Measurements from ENCODE around the gene TMEM163.
"Not testable (repeated sequence)": the region's sequence is repeated elsewhere in the genome, so short reads cannot be mapped to it uniquely, and the experiment has no call there.

Gene TMEM163

DNA sequence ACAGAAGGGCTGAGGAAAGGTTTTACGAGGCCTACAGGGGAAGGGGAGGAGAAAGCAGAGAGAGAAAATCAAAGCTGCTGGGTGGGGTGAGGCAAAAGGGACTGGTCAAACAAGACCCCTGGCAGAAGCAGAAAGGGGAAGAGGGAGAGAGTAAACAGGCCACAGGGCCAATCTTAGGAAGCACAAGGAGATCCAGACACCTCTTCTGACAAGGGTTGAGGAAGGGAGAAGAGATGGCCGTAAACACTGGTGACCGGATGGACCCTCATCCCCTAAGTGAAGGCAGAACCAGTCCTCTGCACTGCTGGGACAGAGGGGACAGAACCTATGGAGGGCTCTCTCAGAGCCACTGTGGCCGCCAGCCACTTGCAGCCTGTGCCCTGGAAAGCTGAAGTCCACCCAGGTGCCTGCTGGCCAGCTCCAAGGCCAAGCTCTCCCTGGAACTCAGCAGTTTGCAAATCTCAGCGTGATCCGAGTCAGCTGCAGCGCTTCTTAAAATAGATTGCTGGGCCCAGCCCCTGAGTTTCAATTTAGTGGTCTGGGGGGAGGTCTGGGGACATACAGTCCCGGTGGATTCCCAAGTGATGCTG lies 108.8 kb downstream of the TMEM163 start:
- DNase-seq, result no peak

DNA sequence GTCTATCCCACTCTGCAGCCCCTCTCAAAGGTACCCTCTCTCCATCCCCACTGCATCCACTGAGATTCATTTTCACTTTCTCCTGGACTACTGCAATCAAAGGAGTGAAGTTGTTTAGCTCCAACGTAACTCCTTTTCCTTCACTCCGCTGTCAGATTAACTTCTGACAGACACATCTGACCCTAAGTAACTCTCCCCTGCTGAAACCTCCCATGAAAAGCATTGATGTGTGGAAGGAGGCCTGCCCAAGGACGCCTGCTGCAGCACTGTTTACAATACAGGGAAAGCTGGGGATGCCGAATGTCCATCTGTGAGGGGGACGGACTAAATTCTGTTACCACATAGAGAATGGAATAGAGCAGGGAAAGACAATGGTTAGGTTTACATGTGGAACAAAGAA lies 114.8 kb downstream of the TMEM163 start:
- no peak for DNase-seq

DNA sequence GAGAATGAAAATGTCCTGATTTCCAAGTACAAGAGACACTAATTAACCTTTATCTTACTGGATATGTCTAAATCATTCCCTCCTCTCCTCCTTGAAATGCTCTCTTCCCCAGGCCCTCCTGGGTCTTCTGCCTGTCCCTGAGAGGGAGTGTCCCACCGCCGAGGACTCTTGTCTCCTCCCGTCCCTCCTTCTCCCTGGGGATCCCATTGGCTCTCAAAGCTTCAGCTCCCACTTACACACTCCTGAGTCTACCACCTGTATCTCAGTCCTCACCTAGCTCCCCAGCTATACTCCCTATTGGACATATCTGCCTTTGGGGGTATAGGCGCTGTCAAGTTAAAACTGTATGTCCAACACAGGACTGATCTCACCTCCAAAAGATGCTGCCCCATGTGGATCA lies 116.1 kb downstream of the TMEM163 start:
- DNase-seq, result no peak

DNA sequence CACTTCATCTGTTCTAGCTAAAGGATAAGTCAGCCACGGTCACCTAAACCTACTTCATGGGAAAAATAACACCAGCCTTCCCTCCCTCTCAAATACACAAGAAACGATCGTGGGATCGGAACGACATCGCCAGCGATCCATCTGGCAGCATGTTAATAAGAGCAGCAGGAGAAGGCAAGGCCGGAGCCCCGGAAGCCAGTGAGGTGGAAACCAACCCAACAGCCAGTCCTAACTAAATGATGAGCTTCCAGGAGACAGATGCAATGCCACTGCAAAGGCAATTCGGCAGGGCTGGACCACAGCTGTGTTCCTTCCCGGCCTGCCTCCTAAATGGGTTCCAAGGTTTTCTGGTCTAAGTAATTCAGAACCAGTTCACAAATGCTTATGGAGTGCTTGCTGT lies 117.5 kb downstream of the TMEM163 start:
- no peak for DNase-seq

DNA sequence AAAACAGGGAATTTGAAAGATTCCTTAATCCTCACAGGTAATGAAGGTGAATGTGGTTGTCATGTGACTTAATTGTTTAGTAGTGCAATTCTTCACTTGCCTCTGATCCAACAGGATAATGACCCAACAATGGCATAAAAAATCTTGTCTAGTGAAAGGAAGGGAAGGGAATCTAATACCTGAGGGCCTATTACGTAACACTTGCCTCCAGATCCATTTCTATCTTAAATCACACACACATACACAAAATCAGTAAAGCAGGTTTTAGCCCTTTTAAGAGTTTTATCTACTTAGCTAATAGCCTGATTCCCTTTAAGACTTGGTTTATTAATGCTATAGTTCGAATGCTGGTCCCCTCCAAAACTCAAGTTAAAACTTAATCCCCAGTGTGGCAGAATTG lies 118.6 kb downstream of the TMEM163 start:
- DNase-seq, result no peak

DNA sequence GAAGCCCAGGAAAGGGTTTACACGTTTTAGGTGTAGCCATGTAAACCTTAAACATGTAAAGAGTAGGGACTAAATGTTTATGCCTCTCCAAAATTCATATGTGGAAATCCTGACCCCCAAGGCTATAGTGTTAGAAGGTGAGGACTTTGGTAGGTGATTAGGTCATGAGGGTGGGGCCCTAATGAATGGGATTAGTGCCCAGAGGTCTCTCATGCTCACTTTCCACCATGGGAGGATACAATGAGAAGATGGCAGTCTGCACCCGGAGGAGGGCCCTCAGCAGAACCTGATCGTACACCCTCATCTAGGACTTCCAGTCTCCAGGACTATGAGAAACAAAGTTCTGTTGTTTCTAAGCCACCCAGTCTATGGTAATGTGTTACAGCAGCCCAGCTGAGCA lies 119.6 kb downstream of the TMEM163 start:
- DNase-seq, result no peak

DNA sequence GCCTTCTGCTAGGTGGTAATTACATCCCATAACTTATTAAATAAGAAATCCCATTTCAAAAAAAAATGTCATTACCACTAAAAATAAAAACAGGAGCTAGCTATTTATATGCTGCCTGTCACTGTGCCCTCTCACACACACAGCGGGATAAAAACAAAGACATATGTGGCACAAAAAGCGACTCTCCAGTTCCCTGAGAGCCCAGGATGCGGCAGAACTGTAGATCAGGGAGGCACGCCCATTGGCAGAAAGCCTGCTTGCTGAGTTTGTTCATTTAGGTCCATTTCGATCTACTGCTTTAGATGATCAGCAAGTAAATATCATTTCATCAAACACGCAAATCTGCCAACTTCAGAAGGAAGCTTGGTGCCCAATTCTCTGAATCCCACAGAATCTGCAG lies 124.4 kb downstream of the TMEM163 start:
- DNase-seq, result no peak

DNA sequence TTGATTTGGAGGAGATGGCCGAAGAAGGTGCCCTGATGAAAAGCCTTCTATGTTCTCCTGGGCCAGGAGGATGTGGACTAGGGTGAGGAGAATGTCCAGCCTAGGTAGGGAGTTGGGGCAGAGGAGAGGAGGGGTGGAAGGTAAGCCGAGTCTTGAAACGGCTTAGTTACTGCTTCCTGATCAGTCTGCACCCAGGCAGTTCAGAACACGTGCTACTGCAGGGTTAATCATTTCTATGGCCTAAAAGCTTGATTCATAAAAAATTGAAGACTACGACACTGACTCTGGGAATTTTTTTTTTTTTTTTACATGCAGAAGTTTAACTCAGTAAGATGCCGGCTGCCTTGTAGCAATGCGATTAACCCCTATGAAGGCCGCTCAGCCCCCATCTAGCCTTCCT lies 125.3 kb downstream of the TMEM163 start:
- no peak for DNase-seq

DNA sequence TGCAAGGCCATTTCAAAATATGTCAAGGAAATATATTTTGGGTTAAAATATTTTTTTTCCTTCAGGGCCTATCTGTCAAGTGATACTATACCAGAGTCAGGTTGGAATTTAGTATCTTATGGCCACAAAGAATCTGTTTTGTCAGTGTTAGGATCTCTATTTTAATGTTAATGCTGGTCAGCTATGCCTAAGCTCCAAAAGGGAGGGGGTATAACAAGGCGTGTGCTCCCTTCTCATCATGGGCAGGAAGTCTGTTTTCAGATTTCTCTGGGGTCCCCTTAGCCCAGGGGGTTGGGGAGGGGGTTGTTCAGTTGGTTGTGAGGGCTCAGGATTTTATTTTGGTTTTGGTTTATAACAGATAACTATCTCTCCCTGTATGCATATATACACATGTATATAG lies 126.4 kb downstream of the TMEM163 start:
- DNase-seq, result no peak

DNA sequence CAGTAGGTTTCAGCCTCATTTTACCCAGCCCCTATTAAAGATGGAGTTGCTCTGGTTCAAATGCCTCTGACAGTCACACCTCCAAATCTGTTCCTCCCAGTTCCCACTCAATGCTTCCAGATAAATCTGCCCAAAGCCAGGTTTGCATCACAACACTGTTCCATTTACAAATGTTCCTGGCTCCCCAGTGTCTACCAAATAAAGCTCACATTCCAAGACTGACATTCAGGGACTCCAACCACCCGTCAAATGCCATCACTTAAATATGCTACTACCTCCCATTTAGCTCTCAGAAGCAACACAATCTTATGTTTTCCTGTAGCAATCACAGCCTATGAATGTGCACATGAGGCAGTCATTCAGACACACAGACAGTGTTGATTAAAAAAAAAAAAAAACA lies 127.3 kb downstream of the TMEM163 start:
- DNase-seq, result no peak

DNA sequence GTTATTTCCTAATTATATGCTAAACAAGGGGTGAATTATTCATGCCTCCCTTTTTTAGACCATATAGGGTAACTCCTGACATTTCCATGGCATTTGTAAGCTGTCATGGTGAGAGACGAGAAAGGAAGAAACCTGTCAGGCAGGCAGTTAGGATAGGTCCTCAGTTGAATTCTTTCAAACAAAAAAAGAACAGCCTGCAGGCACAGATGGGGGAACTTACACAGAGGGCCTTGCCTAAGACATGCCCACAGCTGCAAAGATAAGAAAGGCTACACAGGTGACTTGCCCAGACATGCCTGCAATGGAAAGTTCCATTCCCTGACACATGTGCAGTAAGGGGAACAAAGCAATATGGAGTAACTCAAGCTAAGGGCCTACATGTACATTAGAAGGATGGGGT lies 128.1 kb downstream of the TMEM163 start:
- DNase-seq, result no peak

DNA sequence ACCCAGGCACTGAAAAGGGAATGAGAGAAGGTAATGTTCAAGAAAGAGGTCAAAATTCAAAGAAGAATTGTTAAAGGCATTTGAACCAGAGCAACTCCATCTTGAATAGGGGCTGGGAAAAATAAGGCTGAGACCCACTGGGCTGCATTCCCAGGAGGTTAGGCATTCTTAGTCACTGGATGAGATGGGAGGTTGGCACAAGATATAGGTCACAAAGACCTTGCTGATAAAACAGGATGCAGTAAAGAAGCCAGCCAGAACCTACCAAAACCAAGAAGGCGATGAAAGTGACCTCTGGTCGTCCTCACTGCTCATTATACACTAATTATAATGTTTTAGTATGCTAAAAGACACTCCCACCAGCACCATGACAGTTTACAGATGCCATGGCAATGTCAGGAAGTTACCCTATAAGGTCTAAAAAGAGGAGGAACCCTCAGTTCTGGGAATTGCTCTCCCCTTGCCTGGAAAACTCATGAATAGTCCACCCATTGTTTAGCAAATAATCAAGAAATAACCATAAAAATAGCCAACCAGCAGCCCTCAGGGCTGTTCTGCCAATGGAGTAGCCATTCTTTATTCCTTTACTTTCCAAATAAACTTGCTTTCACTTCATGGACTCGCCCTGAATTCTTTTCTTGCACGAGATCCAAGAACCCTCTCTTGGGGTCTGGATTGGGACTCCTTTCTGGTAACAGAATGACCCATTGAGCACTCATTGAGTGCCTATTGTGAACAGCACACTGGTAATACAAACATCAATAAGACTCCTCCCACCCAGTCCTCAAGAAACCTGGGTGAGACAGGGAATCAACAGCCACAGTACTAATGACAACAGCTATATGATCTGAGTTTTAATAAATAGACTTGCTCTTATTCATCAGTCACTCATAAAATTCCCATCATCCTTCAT lies 129.4 kb downstream of the TMEM163 start:
- DNase-seq, result not testable (repeated sequence)

DNA sequence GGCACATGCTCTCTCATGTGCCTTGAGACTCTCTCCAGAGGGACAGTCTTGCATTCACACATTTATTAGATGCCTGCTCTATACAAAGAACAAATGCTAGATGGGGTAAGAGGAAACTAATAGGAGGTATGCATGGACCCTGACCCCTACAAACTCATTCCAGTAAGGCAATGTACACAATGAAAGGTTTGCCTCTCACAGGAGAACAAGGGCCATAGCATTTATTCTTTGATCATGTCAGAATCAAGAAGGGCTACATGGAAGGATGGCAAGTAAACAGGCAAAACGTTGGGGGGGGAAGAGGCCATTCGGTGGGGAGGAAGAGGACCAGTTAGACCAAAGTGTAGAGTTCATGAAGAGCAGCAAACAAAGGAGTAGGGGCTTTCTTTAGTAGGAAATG lies 130.2 kb downstream of the TMEM163 start:
- DNase-seq, result no peak

DNA sequence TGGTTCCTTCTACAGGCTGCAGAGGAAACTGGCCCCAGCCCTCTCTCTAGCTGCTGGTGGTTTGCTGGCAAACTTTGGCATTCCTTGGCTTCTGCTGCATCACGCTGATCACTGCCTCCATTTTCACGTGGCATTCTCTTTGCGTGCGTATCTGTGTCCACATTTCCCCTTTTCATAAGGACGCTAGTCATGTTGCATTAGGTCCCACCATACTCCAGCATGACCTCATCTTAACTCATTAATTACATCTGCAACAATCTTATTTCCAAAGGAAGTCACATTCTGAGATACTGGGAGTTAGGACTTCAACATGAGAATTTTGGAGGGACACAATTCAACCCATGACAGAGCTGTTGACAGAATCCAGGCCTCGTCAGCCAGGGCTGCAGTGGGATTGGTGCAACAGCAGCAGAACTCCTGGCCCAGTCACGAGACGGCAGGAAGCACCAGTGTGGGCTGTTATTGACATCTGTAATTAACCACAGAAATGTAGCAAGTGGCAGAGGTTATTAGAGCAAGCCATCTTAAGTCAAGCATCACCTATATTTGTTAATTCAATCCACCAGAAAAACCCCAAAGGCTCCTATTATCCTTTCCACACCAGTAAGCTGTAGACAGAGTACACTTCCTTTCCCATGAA lies 132.4 kb downstream of the TMEM163 start:
- no peak for DNase-seq

DNA sequence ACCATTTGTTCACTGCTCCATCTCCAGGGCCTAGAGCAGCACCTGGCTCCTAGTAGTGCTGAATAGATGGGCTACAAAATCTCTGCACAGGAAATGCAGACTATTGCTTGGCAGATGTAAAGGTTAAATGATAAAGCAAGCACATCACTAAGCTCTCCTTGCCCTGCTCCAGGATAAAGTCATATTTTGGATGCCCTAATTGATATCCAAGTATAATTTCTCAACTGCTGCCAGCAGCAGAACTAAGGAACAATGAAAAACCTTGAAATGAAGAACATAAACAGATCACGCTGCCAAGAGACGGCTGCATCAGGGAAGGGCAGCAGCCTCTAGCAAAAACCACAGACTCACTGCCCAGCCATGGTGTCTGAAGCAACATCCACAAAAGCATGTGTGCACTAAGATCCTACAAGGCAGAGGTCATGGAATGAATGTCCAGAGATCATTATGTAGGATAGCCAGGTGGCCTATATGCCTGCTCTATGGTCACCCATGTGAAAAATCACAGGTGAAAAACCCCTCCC lies 134.7 kb downstream of the TMEM163 start:
- DNase-seq, result no peak

DNA sequence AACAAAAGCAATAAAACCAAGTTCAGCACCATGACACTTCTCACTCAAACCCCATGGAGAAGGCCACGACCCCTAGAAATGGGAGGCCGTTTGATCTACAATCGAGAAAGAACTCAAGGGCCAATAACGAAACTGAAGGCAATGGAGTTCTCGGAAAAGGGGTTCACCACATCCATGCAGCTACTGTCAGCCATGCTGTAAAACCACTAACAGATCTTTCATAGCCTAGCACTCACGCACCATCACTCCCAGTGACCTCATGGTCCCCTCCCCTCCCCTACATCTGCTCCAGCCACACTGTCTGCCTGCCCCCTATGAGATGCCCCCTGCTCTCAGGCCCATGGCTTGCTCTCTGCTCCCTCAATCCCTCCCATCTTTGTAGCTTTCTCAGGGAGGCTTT lies 135.3 kb downstream of the TMEM163 start:
- DNase-seq, result no peak

DNA sequence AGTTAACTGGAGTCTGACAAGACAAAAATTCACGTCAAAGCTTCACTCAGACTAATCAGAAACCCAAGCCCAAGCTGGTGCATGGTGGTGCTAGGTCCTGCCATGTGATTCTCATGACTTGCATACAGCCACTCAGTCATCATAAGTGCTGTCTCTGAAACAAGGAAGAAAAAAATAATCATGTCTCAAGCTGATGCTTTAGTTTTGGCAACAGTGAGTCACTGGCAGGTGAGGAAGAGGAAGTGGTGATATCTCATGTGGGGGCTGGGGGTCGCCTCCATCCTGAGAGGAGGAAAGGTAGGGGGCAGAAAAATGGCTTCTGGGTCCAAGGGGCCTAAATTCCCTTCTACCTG lies 136.3 kb downstream of the TMEM163 start:
- DNase-seq, result no peak

DNA sequence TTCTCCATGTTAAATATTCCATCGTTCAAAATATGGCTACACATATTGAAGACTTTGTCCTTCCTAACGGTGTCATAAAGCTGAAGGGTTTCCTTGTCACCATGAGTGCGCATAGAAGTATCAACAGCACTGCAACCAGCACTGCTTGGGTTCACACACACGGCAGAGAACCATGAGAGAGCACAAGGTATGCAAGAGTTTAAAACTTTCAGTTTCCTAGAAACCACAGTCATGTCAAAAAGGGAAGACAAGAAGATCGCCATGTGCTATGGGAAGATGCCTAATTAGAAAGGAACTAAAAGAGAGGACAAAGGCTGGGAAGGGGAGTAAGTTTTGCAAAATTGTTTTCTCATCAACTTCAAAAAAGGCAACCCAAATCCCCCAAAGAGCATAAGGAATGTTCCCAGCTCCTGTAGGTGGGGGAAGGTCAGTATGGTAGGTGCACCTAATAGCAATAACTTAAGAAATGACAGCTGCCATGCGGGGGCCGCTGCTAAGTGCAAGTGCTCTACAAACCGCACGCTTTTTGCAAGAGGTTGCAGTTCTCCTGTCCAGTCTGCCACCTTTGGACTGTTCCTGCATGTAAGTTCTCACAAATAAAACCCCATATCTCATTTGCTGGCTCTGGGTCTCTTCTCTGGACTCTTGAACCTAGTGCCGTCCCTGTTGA lies 136.8 kb downstream of the TMEM163 start:
- DNase-seq, result no peak

DNA sequence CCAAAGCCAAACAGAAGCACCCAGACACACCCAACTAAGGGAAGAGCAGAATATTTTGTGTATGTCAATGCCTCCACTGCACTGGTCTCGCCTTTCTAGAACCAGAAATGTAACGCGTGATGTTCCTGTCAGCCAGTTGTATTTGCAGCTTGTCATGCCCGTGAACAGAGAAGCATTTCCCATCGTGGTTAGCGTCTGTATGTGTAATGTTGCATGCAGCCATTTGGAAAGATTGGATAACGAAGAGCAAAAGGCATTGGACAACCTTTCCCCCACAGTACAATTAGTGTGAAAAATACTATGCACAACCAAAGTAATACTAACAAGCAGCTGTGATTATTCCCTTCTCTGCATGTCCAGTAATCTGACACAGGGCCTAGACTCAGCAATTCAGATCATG lies 140.5 kb downstream of the TMEM163 start:
- no peak for DNase-seq

DNA sequence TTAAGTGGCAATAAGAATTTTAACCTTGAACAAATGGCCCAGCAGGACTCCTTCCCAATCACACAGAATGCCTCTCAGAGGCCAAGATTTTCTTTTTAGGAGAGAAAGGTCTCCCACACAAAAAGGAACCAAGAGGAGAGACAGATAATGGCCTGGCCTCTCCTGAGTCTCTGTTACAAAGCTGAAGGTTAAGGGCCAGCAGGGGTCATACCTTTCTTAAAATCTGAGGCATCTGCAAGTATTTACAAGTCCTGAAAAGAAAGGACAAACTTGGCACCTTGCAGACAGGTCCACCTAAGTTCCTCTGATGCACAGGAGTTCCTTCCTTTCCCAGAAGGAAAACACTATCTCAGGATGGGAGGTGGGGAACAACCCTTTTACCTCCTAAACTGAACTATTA lies 142.3 kb downstream of the TMEM163 start:
- peak; percentile 3 to 27 for DNase-seq

DNA sequence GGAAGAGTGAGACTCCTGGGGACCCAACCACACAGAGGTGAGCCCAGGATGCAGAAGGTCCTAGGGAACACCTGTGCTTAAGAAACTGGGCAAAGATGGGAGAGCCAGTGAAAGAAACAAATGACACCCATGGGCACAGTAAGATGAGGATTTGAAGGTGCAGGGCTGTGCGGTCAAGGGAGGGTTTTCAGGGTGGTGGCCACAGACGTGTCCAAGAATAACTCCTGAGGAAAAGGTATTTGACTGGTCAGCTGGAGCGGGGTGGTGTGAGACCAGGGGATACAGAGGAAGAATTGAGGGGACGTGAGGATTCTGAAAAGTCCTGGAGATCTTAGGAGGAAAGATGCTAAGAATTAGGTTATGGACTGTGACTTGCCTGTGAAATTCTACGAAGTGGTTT lies 142.9 kb downstream of the TMEM163 start:
- DNase-seq, result no peak

DNA sequence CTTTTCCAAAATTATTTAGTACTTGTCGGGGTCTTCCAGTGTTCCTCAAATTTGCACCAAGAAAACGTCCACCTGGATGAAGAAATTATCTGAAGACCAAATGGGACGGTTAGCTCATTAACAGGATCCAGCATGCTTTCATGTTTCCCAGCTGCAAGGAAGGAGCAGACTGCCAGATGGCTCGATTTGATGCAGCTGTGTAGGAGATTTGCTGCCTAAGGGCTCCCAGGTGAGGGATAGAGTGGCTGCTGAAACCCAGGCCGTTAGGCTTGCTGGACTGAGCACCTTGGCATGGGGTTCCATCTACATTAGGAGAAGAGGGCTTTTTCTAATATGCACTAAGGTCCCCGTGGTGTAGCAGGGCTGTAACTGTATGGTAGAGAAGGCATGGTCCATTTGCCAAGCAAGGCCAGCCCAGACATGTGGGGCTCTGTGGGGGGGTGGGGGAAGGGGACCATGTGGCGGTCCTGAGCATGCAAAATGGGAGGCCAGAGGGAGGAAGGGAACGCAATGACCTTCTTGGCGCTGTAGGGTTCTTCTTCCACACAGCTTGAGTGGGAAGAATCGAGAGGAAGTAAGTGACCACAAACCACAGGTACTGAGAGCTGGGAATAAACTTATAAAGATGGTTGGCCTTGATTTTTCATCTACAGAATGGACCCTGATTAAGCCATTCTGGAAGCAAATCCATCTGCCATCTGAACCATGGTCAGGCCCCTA lies 144.0 kb downstream of the TMEM163 start:
- DNase-seq, result no peak

DNA sequence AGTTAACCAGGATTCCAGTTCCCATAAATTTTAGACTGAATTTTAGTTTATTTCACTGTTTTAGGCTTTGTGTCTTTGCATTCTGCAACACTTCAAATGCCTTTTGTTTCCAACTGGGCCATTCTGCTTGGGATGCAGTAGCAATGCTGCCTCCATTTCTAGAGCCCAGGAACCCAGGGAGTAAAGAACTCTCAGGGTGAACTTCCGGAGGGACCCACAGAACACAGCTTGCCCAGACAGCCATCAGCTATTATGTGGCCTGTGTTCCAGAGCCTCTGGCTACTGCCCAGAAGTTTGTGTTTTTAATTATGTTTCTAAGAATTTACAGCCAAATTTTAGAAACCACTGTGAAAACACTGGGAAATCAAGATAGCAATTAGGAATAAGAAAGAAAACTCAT lies 145.1 kb downstream of the TMEM163 start:
- DNase-seq, result no peak
